NCI-H82 treated with DMSO at 0.1 percent for 48 hours (cell line): ENCODE results near the gene HTRA3.

Experiments
- DNase-seq: peaks from one replicate; lab custom pipeline; 2025; ENCODE audit not compliant: unreplicated experiment; lab: John Stamatoyannopoulos, UW

Gene HTRA3

DNA sequence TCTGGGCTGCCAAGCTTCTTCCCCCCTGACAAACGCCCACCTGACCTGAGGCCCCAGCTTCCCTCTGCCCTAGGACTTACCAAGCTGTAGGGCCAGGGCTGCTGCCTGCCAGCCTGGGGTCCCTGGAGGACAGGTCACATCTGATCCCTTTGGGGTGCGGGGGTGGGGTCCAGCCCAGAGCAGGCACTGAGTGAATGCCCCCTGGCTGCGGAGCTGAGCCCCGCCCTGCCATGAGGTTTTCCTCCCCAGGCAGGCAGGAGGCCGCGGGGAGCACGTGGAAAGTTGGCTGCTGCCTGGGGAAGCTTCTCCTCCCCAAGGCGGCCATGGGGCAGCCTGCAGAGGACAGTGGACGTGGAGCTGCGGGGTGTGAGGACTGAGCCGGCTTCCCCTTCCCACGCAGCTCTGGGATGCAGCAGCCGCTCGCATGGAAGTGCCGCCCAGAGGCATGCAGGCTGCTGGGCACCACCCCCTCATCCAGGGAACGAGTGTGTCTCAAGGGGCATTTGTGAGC, 37.0 kb downstream of the HTRA3 start:
- no peak for DNase-seq

DNA sequence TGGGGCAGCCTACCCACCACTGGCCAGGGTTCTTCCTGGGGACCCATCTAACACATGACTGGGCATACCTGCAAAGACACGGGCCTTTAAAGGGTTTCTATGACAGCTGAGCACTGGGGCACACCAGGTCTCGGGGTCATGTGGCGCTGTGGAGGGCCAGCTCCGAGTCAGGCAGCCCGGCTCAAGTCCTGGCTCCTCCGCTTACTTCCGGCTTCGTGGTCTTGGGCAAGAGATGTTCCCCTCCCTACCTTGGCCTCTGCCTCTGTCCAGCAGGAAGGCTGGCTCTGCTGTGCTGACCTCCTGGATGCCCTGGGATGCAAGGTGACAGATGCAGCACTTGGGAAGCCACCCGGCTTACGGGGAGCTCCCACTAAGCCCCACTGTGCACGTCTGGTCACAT, 37.6 kb downstream of the HTRA3 start:
- DNase-seq = no peak

DNA sequence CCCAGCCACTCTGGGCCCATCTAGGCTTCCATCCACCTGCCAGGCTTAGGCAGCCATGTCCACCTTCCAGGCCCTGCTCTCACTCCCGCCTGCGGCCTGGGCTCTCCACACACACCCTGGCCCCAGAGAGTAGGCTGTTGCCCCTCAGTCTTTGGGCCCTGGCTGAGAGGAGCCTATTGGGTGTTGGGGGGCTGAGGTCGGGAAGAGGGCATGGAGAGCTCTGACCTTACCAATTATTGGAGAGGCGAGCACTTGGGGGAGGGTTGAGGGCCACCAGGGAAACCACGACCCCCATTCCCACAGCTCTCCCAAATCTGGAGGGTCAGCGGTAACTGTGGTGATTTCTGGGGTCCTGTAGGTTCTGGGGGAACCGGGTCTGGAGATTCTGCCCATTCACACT, 38.2 kb downstream of the HTRA3 start:
- DNase-seq = no peak

DNA sequence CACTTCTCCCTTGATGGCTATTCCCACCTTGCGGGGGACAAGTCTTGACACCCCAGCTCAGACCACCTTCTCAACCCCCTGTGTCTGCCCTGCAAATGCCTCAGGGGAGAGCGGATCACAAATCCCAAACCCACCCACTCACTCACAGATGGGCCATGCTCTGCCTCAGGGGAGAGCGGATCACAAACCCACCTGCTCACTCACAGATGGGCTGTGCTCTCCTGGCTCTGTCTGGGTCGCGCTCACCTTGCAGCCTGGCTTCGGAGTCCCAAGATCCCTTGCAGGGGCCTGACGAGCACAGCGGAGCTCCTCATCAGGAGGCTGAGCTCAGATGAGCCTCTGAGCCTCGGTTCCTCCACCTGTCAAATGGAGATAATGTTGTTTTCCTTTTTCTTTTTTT, 38.6 kb downstream of the HTRA3 start:
- DNase-seq = no peak

DNA sequence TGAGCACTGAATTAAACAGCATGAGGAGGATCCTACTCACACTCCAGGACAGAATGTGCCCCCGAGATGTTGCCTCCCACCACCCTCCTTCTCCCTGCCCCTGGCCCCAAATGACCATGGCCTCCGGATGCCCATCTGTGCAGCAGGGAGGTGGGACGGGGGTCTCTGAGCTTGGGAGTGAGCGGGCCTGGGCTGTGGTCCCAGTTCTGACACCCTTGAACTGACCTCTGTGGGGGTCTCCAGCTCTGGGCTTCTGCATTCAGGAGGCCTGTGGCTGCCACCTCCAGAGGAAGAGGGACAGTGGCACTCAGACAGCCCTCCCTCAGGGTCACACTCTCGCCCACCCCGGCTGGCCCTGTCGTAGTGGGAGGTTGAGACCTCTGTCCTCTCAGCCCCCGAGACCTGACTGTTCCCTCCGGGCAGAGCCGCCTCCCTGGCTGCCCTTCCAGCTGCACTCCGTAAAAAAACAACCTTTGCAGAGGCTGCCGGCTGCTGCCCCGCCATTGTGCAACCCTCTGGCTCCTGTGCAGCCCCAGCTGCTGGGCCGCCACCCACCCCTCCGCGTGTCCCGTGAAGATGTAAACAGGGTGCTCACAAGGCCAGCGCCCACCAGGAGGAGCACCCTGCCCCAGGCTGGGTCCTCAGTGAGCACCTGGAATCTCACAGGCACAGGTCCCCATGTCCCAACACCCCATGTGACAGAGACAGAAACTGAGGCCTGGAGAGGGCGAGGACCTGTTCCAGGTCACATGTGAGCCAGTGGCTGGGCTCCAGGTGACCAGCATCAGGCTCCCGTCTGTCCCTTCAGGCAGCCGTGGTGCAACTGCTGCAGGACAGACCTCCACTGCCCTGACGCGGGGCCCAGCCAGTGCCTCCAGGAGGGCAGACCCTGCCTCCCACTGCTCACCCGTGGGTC, 39.6 kb downstream of the HTRA3 start:
- DNase-seq = no peak

DNA sequence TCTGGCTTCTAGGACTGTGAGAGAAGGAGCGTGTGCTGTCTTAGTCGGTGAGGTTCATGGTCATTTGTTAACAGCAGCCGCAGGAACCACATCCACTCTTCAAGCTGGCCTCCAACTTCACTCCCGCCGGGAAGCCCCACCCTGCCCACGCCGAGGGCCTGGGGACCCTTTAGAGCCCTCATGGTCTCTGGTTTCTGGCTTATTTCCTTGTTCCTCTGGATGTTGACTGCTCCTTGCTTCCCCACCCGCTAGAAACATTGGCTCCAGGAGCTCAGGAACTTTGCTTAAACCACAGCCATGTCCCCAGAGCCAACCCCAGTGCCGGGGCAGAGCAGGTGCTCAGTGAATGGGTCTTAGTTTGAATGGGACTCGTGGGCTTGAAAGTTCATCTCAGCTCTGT, 40.8 kb downstream of the HTRA3 start:
- no peak for DNase-seq

DNA sequence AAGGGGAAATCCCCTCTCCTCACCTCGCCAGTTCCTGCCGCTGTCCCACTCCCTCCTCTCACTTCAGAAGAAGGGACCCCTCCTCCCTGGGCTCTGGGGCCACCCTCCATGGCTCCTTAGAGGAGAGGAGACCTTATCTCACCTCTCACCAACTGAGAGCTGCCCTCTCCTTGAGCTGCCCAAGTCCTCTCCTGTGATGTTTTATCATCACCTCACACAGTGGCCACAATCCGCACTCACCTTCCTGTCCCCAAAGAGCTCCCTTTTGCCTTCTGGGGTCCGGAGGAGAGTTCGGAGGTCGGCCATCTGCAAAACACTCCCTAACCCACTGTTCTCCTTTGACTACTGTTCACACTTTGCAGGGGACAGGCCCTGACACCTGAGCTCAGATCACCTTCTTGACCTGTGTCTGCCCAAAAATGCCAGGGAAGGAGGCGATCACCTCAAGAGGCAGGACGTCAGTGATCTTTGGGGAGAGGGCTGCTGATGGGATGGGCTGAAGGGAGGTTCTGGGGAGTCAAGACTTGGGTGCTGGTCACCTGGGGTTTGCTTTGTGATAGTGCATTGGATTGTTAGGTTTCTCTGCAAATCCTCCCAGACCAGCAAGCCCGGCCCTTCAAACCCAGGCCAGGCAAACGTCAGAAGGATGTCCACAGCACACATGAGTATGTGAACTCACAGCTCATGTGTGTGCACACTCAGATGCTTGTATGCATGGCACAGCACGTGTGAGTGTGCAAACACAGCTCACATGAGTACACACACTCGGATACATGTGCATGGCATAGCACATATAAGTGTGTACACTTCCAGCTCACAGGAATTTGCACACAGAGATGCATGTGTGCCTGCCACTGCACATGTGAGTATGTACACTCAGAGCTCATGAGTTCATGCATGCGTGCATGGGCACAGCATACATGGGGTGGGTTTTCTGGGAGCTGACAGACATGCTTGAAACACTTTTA, 41.8 kb downstream of the HTRA3 start:
- no peak for DNase-seq

DNA sequence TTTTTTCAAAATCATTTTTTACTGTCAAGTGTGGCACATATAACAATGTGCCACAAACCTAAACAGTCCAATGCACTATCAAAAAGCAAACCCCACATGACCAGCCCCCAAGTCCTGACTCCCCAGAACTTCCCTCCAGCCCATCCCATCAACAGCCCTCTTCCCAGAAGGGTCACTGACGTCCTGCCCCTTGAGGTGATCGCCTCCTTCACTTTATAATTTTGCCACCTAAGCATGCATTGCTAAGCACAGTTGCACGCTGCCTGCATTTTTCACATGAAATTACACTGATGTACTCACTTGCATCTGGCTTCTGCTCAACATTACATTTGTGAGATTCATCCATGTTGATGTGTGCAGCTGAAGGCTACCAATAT, 42.5 kb downstream of the HTRA3 start:
- no peak for DNase-seq

DNA sequence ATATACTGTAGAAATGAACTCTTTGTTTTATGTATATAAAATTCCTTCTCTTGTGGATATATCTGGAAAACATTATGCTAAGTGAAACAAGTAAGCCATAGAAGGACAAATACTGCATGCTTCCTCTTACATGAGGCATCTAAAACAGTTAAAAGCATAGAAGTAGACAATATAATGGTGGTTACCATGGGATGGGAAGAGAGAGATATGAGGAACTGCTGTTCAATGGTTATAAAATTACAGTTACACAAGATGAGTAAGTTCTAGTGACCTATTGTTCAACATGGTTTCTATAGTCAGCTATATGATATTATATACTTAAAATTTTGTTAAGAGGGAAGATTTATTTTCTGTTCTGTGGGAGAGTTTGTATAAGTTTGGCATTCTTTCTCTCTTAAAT, 43.4 kb downstream of the HTRA3 start:
- DNase-seq = no peak

DNA sequence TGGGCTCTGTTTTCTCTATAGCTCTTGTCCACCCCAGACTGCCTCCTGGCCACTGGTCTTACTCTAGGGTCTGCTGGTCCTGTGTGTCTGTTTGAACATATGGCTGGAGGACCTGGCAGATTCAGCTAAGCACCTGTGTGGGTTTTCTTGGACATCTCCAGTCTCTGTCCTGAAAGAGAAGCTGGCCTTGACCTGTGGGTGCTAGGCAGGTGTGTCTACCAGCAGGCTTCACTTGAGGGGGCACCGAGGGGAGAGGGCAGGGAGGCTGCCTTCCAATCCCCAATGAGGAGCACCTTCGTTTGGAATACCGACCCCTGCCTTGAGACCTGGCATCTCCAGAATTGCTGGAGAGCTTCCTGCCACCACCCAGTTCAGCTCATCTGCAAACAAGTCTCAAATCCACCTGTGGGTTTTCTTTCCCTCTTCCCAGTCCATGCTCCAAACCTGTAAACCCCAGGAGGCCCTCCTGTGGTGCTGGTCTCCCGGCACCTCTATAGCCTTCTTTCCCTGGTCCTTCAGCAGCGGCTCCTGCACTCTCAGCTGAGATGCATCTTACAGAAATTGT, 45.2 kb downstream of the HTRA3 start:
- DNase-seq = no peak

DNA sequence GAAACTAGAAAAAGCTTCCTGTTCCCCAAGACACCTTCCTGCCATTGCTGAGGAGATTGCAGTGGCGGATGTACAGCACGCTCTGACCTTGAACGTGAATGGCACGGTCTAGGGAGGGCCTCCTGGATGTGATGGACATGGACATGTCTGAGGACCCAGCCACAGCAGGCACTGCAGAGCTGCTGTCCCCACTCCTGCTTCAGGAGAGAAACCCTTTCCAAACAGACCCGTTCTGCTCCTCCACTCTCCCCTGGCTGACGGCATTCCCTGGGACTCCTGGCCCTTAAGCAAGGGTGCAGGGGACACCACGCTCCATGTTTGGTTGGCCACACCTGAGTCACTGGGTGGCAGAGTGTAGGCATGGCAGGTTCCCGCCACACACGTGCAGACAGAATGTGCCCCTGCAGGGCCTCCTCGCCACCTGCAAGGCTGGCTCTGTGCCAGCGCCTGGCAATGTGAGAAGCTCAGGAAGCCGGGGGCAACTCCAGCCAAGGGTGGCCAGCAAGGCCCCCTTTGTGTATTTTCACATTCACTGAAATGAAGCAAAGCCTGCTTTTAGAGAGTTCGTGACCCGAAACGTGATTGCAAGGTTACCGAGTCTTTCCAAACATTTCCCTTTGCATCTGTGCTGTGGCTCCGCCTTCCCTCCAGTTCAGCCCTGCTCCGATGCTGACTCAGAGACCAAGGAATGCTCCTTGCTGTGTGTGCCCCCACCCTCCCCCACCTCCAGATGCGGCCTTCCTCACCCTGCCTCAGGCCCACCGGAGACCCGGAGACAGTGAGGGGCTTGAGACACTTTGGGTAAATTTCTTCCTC, 46.1 kb downstream of the HTRA3 start:
- DNase-seq = no peak

DNA sequence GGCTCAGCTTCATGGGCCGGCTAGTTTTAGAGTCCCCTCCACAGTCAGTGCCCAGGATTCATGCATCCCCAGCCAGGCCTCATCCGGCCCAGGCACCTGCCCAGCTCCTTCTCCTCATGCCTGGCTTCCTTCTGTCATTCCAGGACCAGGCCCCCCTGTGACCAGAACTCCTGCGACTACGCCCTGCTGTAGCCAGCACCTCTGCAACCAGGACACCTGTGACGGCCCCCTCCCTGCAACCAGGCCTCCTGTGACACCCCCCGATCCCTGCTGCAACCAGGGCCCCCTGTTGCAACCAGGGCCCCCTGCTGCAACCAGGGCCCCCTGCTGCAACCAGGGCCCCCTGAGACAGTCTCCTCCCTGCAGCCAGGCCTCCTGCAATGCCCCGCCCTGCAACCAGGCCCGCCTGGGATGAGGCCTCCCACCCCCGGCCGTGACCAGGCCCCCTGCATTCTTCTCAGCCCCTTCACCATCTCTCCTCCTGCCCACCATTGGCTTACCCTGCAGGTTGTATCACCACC, 46.8 kb downstream of the HTRA3 start:
- DNase-seq = no peak

DNA sequence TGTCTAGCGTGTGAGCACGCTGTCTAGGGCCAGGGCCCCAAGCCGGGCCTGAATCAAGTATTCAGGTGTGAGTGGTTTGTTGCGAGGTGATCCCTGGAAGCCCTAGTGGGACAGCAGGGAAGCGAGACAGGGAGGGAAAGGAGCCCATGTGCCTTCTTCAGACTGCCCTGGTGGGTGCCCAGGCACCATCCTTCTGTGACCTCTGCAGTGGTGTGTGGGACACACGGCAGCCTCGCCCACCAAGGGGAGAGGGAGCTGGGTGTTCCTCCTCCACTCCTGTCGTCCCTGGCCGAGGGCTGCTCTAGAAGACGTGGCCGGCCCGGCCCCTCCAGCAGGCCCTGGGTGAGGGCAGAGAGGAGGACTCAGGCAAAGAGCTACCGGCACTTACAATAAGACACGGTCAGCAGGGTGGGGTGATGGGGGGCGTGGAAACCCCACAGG, 47.4 kb downstream of the HTRA3 start:
- DNase-seq = no peak

DNA sequence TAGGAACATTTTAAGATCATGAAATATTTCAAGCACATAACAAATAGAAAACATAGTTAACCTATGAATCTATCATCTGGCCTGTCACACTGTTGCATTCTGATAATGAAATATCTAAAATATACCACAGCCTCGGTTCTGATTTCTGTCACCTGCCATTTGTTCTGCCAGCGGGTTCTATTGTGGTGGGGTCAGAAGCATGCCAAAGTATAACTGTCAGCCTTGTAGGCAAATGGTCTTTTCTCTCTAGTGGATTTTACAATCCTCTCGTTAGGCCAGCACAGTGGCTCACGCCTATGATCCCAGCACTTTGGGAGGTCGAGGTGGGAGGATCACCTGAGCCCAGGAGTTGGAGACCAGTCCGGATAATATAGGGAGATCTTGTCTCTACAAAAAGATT, 47.9 kb downstream of the HTRA3 start:
- no peak for DNase-seq

DNA sequence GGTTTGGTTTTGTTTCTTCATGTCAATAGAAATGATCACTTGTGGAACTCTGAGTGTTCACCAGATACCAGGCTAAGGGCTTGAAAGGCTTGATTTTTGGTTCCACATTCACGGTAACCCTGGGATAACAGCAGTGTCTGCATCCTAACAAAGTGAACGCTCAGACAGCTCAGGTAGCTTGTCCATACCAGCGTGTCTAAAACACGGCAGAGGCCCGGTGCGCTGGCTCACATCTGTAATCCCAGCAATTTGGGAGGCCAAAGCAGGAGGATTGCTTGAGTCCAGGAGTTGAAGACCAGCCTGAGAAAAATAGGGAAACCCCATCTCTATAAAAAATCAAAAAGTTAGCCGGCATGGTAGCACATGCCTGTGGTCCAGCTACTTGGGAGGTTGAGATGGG, 49.0 kb downstream of the HTRA3 start:
- DNase-seq = no peak

DNA sequence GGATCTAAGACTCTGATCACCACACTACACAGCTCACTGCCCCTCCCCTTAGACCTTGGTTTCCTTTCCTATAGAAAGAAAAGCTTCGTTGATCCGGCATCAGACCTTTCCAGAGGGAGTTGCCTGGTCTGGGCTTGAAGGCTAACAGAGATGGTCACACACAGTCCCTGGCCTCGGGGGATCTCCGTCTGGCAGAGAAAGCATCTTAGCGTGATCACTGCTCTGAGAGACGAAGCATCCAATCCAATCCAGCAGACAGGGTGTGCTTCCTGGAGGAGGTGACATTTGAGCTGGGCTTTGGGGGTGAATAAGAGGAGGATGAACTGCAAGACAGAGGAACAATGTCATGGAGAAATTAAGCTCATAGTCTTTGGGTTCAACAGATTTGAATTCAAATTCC, 49.5 kb downstream of the HTRA3 start:
- no peak for DNase-seq

DNA sequence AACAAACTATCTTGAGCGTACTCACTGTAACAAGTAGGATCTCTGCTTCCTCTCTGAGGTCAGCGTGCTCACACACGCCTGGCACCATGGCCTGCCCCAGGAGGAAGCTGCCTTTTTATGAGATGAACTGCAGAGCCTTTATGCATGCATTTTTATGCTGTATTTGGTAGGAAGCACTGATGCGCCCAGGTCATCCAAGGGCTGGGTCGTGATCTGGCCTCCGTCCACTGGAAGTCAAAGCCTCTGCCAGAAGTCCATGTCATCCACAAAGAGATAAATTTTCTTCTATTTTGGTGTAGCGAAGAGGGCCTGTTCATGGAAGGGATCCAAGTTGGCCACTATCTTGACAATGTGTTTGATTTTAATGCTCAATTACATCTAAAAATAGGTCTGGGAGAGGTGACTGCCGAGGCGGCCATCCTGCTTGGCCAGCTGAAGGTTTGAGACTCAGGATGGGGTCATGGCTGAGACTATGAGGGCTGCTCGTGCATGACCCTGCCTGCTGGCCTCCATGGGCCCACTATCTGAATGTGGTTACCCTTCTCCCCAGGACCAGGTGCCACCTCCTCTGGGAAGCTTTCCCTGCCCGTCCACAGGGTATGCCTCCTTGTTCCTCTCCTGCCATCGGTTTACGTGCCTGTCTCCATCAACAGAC, 50.3 kb downstream of the HTRA3 start:
- no peak for DNase-seq

DNA sequence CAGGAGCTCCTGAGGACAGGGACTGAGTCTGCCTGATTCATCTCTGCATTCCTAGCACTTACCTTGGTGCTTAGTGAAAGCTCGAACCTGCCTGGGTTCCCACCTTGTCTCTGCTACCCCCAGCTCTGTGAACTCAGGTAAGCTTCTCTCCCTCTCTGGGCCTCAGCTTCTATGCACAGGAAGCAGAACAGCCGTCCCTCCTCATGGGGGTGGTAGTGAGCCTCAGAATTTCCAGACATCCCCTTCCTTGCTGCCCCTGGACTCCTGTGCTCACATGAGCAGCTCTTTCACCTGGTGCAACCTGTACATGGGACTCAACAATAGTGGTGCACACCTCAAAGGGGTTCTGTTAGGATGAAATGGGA, 50.8 kb downstream of the HTRA3 start:
- DNase-seq = no peak

DNA sequence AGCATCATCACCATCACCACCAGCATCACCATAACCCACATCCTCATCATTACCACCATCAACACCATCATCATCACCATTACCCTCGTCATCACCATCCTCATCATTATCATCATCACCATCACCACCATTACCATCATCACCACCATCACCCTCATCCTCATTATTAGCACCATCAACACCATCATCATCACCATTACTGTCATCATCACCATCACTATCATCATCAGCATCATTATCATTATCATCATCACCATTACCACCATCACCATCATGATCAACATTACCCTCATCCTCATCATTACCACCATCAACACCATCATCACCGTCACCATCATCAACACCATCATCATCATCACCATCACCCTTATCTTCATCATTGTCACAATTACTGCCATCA, 51.7 kb downstream of the HTRA3 start:
- DNase-seq = no peak

DNA sequence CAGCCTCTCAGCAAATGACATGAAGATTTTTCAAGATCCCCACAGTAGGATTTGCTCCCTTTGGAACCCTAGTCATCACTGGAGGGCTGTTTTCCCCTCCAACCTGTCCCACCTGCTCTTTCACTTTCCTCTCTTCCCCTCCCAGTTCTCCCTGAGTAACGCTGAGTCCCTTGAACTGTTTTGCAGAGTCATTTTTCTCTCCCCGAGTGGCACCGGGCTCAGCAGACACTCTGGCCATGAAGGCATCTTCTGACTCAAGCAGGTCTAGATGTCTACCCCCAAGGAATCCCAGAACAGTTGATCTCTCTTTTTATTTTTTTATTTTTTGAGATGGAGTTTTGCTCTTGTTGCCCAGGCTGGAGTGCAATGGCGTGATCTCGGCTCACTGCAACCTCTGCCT, 52.2 kb downstream of the HTRA3 start:
- DNase-seq = no peak
